GM18505 (cell line): ENCODE data around the gene CCND3.

Source experiments
- ATAC-seq: cut with Tn5 transposase; IDR thresholded peaks from one replicate; pipeline ENCODE4 v1.9.1; 2021; ENCODE audit not compliant: unreplicated experiment
- POLR2A ChIP-seq: IDR thresholded peaks from 4 replicates; pipeline ENCODE4 v1.6.1; 2011; ENCODE audit warnings: borderline replicate concordance; ENCODE audit not compliant: insufficient read depth, insufficient read length; ENCODE audit errors: extremely low read depth

CCND3 gene

GRCh38 chr6:41887331-41887751, 54.3 kb downstream of the CCND3 start:
- no peak for ATAC-seq
- TF ChIP-seq POLR2A = no peak

- TF ChIP-seq POLR2A = no peak
- ATAC-seq = no peak
Measured at GRCh38 chr6:41885930-41886329, 55.7 kb downstream of the CCND3 start.

- TF ChIP-seq POLR2A = no peak
- no peak for ATAC-seq
Measured at GRCh38 chr6:41884957-41885356, 56.7 kb downstream of the CCND3 start.
